ENCODE measurements around the gene MED7. TPM values are rescaled to one million over a fixed set of nuclear protein-coding genes. Genes with fewer than 3 reads are reported as not detected.

The MED7 gene
- total and polyA plus RNA-seq, 4 experiments from 2014 or later, result 13.6 to 20.3 (median 17.7) TPM

GRCh38 chr5:157109744-157110143, 32.9 kb downstream of the MED7 start:
- Mint-ChIP-seq H3K36me3 (peaks cover 0 to under 1% of the 10 kb centered on the region in 2 donors), H3K27ac (peak overlapping the region; percentile 75 to 96 (median 91)), H3K9me3 (no peaks in the 10 kb centered on the region), H3K4me1 (peaks cover 20 to 49% (median 31%) of the 10 kb centered on the region in 4 donors), H3K27me3 (no peaks in the 10 kb centered on the region), H3K4me3 (peak overlapping the region; percentile 72 to 90 (median 86))
- no peaks in the 10 kb centered on the region for H3K36me3 ChIP-seq (ENCODE audit: insufficient read depth, low read length)
- no peaks in the 10 kb centered on the region for H3K27me3 ChIP-seq (ENCODE audit: insufficient read depth, low read length)
- peaks cover 27% of the 10 kb centered on the region for H3K4me1 ChIP-seq (ENCODE audit: insufficient read depth, low read length)
- DNase-seq, result peak in 4 of 5 donors; percentile 16 to 37 (median 28)
- H3K4me3 ChIP-seq (ENCODE audit: low read length in 2 of 2), result peak overlapping the region in 1 of 2 donors; percentile 25
- peak overlapping the region; percentile 12 for H3K27ac ChIP-seq (ENCODE audit: low read depth, low read length)
- ChIA-PET POLR2A (ENCODE audit: partially characterized antibody) (interaction anchor here (3.4 kb wide), 1 partner anchor 33 kb away, joined by 33 read pairs; the partner anchor contains the start of gene MED7), CTCF (ENCODE audit: partially characterized antibody) (interaction anchor here (0.6 to 1.0 kb wide), 3 partner anchors 22 to 54 kb away, joined by 3 read pairs; partner anchors contain the start of gene MED7)
- intact Hi-C loops (cut with micrococcal nuclease), result loop anchor here (5.0 kb wide), 1 partner anchor 57 kb away; no protein-coding TSS in a partner anchor
- no peaks in the 10 kb centered on the region for H3K9me3 ChIP-seq (ENCODE audit: control insufficient read depth in 1 of 2, low read length in 2 of 2)

DNA sequence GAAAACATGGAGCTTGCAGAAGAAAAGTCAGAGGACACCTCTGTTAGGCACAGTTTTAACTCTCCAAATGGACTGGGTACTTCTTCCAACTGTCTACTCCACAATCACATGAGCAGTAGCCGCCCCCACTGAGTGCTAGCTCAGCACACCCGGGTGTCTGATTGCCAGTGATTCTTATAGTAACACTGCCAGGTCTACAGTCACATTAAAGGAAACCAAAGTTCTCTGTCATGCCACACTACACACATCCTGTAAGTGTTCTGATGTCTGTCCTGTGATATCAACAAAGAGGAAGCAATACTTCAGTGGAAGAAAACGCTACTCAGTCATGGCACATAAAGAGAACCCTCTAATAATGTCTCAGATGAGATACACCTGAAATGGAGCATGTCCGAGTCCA, 33.7 kb downstream of the MED7 start, which contains the start of gene HAVCR2:
HAVCR2 (minus strand) TSS at position 69 of the 400 bp plus-strand sequence; CDS start at position 8, 61 bp downstream.
- intact Hi-C loops (cut with micrococcal nuclease), result loop anchor here (5.0 kb wide), 1 partner anchor 57 kb away; no protein-coding TSS in a partner anchor
- POLR2A ChIA-PET (ENCODE audit: partially characterized antibody), result interaction anchor here (0.6 to 3.4 kb wide), 3 partner anchors 9 to 195 kb away, joined by 3 to 33 read pairs (median 3); partner anchors contain the start of gene MED7

DNA sequence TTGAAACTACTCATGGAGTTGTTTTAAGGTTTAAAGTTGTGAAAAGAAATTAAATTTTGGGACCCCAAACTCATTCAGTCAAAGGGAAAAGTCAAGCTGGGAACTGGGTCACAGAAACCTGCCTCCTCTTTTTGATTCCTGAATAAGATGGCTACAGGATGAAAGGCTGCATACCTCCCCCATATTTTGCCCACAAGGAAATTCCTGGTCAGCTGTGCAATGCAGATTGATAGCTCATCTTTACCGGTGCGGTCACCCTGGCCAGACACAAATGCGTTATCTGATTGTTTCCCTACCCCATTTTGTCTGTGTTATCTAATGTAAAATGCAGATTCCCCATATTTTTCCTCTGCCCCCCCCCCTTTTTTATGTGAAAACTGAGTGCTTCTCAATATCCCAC, 35.2 kb downstream of the MED7 start:
- CTCF ChIA-PET (ENCODE audit: partially characterized antibody), result interaction anchor here (1.4 kb wide), 1 partner anchor 8 kb away, joined by 3 read pairs; no protein-coding TSS in a partner anchor
- H3K27ac Mint-ChIP-seq, result peak overlapping the region in 2 of 7 donors; percentile 36 to 80
- H3K9me3 ChIP-seq (ENCODE audit: control insufficient read depth in 1 of 2, low read length in 2 of 2), result no peaks in the 10 kb centered on the region
- no peaks in the 10 kb centered on the region for H3K27me3 Mint-ChIP-seq
- H3K27me3 ChIP-seq (ENCODE audit: insufficient read depth, low read length), result no peaks in the 10 kb centered on the region
- no peak for DNase-seq
- H3K4me1 ChIP-seq (ENCODE audit: insufficient read depth, low read length), result peaks cover 27% of the 10 kb centered on the region
- H3K36me3 Mint-ChIP-seq, result peaks cover 0 to 9% of the 10 kb centered on the region in 2 donors
- no peaks in the 10 kb centered on the region for H3K9me3 Mint-ChIP-seq
- no peak overlapping the region for H3K4me3 ChIP-seq (ENCODE audit: low read length in 2 of 2)
- intact Hi-C loops (cut with micrococcal nuclease), result loop anchor here (5.0 kb wide), 1 partner anchor 55 kb away; no protein-coding TSS in a partner anchor
- no peak overlapping the region for H3K27ac ChIP-seq (ENCODE audit: low read depth, low read length)
- H3K36me3 ChIP-seq (ENCODE audit: insufficient read depth, low read length), result no peaks in the 10 kb centered on the region
- H3K4me3 Mint-ChIP-seq, result peak overlapping the region in 5 of 8 donors; percentile 10 to 61 (median 36)
- POLR2A ChIA-PET (ENCODE audit: partially characterized antibody), result interaction anchor here (3.4 kb wide), 1 partner anchor 35 kb away, joined by 33 read pairs; the partner anchor contains the start of gene MED7
- peaks cover 17 to 49% (median 30%) of the 10 kb centered on the region in 4 donors for H3K4me1 Mint-ChIP-seq

More for the DNA sequence above, 33.7 kb downstream of the MED7 start, which contains the start of gene HAVCR2:
- Histone ChIP-seq H3K4me1 (ENCODE audit: insufficient read depth, low read length) (peaks cover 27% of the 10 kb centered on the region), H3K27ac (ENCODE audit: low read depth, low read length) (peak within 1 kb of the TSS; percentile 12), H3K9me3 (ENCODE audit: control insufficient read depth in 1 of 2, low read length in 2 of 2) (no peaks in the 10 kb centered on the region), H3K27me3 (ENCODE audit: insufficient read depth, low read length) (no peaks in the 10 kb centered on the region), H3K36me3 (ENCODE audit: insufficient read depth, low read length) (no peaks in the 10 kb centered on the region), H3K4me3 (ENCODE audit: low read length in 2 of 2) (peak within 1 kb of the TSS; percentile 7 to 25)
- peaks cover 0 to 5% of the 10 kb centered on the region in 2 donors for H3K36me3 Mint-ChIP-seq
- CTCF ChIA-PET (ENCODE audit: partially characterized antibody), result interaction anchor here (1.3 to 1.4 kb wide), 2 partner anchors 26 to 84 kb away, joined by 3 read pairs; no protein-coding TSS in a partner anchor
- peaks cover 20 to 49% (median 31%) of the 10 kb centered on the region in 4 donors for H3K4me1 Mint-ChIP-seq
- H3K4me3 Mint-ChIP-seq, result peak within 1 kb of the TSS; percentile 72 to 90 (median 86)
- H3K9me3 Mint-ChIP-seq, result no peaks in the 10 kb centered on the region
- peak within 1 kb of the TSS; percentile 75 to 96 (median 92) for H3K27ac Mint-ChIP-seq
- peak; percentile 47 to 63 (median 54) for DNase-seq
- H3K27me3 Mint-ChIP-seq, result no peaks in the 10 kb centered on the region

- H3K27me3 ChIP-seq (ENCODE audit: insufficient read depth, low read length), result no peaks in the 10 kb centered on the region
- no peak for DNase-seq
- H3K4me3 ChIP-seq (ENCODE audit: low read length in 2 of 2), result no peak overlapping the region
- peak overlapping the region in 3 of 7 donors; percentile 22 to 56 (median 36) for H3K27ac Mint-ChIP-seq
- H3K36me3 ChIP-seq (ENCODE audit: insufficient read depth, low read length), result no peaks in the 10 kb centered on the region
- no peaks in the 10 kb centered on the region for H3K9me3 ChIP-seq (ENCODE audit: control insufficient read depth in 1 of 2, low read length in 2 of 2)
- no peaks in the 10 kb centered on the region for H3K27me3 Mint-ChIP-seq
- peaks cover 0 to 9% of the 10 kb centered on the region in 2 donors for H3K36me3 Mint-ChIP-seq
- no peaks in the 10 kb centered on the region for H3K9me3 Mint-ChIP-seq
- H3K4me1 ChIP-seq (ENCODE audit: insufficient read depth, low read length), result peaks cover 27% of the 10 kb centered on the region
- peak overlapping the region in 5 of 8 donors; percentile 32 to 61 (median 36) for H3K4me3 Mint-ChIP-seq
- ChIA-PET CTCF (ENCODE audit: partially characterized antibody) (interaction anchor here (1.4 kb wide), 1 partner anchor 9 kb away, joined by 3 read pairs; no protein-coding TSS in a partner anchor), POLR2A (ENCODE audit: partially characterized antibody) (no interaction called here)
- intact Hi-C loops (cut with micrococcal nuclease), result loop anchor here (5.0 kb wide), 1 partner anchor 55 kb away; no protein-coding TSS in a partner anchor
- no peak overlapping the region for H3K27ac ChIP-seq (ENCODE audit: low read depth, low read length)
- peaks cover 17 to 49% (median 30%) of the 10 kb centered on the region in 4 donors for H3K4me1 Mint-ChIP-seq
These were observed 35.8 kb downstream of the MED7 start for GRCh38 chr5:157106630-157107461.

DNA sequence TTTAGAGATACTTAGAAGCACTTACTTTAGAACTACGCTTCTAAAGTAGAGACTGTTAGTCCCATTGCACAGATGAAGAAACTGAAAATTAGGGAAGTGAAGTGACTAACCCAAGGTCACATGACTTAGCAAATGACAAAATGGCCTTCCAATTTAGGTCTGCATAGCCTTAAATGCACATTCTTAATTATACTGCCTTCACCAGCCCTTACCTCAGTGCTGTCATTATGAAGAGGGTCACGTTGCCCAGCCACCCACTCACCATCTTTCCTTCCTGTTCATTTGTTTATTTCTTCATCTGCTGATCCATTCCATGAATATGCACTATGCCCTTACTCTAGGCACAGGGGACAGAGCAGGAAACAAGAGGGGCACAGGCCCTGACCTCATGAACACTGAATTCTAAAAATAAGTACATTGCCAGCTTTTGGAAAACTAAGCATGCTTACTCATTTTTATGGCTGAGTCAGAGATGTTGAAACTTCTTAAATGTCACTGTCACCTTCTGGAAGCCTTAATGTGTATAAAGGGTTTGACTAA, 42.5 kb downstream of the MED7 start:
- Mint-ChIP-seq H3K4me1 (peaks cover 0 to 2% (median 0%) of the 10 kb centered on the region in 4 donors), H3K9me3 (no peaks in the 10 kb centered on the region), H3K27ac (peak overlapping the region in 2 of 7 donors; percentile 36 to 49), H3K27me3 (no peaks in the 10 kb centered on the region), H3K36me3 (peaks cover 0 to 9% of the 10 kb centered on the region in 2 donors), H3K4me3 (no peak overlapping the region)
- no peak for DNase-seq
- no peaks in the 10 kb centered on the region for H3K4me1 ChIP-seq (ENCODE audit: insufficient read depth, low read length)
- ChIA-PET CTCF (ENCODE audit: partially characterized antibody) (no interaction called here), POLR2A (ENCODE audit: partially characterized antibody) (no interaction called here)
- no peaks in the 10 kb centered on the region for H3K36me3 ChIP-seq (ENCODE audit: insufficient read depth, low read length)
- no peak overlapping the region for H3K27ac ChIP-seq (ENCODE audit: low read depth, low read length)
- H3K4me3 ChIP-seq (ENCODE audit: low read length in 2 of 2), result no peak overlapping the region
- no peaks in the 10 kb centered on the region for H3K27me3 ChIP-seq (ENCODE audit: insufficient read depth, low read length)
- no peaks in the 10 kb centered on the region for H3K9me3 ChIP-seq (ENCODE audit: control insufficient read depth in 1 of 2, low read length in 2 of 2)
- intact Hi-C loops (cut with micrococcal nuclease), result no loop called here

DNA sequence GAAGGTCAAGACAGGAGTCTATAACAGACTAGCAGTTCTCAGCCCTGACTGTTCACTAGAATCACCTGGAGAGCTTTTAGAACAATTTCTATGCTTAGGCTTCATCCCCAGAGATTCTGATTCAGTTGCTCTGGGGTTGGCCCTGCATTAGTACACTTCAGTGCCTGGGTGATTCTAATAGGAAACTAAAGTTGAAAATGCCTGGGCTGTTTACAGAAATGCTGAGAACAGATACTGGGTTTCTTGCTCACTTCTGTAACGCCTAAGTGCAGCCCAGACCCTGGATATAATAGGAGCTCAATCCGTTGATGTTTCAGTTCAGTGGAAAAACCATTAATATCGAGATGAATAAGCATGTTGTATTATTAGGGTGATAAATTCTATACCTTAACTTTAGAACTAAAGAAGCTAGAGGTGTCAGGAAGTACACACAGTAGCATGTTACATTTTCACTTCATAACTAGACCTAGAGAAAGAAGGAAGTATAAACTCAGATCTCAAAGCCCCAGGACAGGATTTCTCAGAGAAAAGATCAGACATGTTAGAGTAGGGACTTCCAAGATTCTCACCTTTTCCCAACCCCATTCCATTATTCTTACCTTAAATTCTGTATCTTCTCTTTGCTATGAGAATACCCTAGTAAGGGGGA, 54.2 kb downstream of the MED7 start:
- Mint-ChIP-seq H3K9me3 (peaks cover 0 to 1% (median 0%) of the 10 kb centered on the region in 8 donors), H3K4me1 (no peaks in the 10 kb centered on the region), H3K4me3 (no peak overlapping the region), H3K27ac (peak overlapping the region in 1 of 7 donors; percentile 46), H3K36me3 (peaks cover 6 to 13% of the 10 kb centered on the region in 2 donors), H3K27me3 (no peaks in the 10 kb centered on the region)
- no peak overlapping the region for H3K4me3 ChIP-seq (ENCODE audit: low read length in 2 of 2)
- H3K9me3 ChIP-seq (ENCODE audit: control insufficient read depth in 1 of 2, low read length in 2 of 2), result no peaks in the 10 kb centered on the region
- CTCF ChIA-PET (ENCODE audit: partially characterized antibody), result no interaction called here
- H3K27me3 ChIP-seq (ENCODE audit: insufficient read depth, low read length), result no peaks in the 10 kb centered on the region
- no peaks in the 10 kb centered on the region for H3K4me1 ChIP-seq (ENCODE audit: insufficient read depth, low read length)
- no peaks in the 10 kb centered on the region for H3K36me3 ChIP-seq (ENCODE audit: insufficient read depth, low read length)
- DNase-seq, result no peak
- no peak overlapping the region for H3K27ac ChIP-seq (ENCODE audit: low read depth, low read length)
- POLR2A ChIA-PET (ENCODE audit: partially characterized antibody), result no interaction called here
- intact Hi-C loops (cut with micrococcal nuclease), result no loop called here
